ENCODE data around the gene ATP9A.

DNA sequence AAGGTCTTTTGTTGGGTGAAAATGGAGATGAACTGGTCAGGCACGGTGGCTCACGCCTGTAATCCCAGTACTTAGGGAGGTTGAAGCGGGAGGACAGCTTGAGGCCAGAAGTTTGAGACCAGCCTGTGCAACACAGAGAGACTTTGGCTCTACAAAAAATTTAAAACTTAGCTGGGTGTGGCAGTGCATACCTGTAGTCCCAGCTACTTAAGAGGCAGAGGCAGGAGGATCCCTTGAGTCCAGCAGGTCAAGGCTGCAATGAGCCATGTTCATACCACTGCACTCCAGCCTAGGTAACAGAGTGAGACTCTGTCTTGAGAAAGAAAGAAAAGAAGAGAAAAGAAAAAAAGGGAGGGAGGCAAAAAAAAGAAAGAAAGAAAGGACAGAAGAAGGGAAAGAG is 134.8 kb downstream of the ATP9A start:
- no peak for TF ChIP-seq POLR2A (IDR thresholded peaks at IDR 0.05; ENCODE audit: low read depth, low read length)
- TF ChIP-seq, protein P1, sequence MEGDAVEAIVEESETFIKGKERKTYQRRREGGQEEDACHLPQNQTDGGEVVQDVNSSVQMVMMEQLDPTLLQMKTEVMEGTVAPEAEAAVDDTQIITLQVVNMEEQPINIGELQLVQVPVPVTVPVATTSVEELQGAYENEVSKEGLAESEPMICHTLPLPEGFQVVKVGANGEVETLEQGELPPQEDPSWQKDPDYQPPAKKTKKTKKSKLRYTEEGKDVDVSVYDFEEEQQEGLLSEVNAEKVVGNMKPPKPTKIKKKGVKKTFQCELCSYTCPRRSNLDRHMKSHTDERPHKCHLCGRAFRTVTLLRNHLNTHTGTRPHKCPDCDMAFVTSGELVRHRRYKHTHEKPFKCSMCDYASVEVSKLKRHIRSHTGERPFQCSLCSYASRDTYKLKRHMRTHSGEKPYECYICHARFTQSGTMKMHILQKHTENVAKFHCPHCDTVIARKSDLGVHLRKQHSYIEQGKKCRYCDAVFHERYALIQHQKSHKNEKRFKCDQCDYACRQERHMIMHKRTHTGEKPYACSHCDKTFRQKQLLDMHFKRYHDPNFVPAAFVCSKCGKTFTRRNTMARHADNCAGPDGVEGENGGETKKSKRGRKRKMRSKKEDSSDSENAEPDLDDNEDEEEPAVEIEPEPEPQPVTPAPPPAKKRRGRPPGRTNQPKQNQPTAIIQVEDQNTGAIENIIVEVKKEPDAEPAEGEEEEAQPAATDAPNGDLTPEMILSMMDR (IDR thresholded peaks at IDR 0.05; ENCODE audit: extremely low read depth in 1 of 2, insufficient read depth in 1 of 2, low read depth in 1 of 2, low read length in 2 of 2) = no peak
- TF ChIP-seq, protein P2, sequence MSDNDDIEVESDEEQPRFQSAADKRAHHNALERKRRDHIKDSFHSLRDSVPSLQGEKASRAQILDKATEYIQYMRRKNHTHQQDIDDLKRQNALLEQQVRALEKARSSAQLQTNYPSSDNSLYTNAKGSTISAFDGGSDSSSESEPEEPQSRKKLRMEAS (IDR thresholded peaks at IDR 0.05; ENCODE audit: insufficient read depth, insufficient read length) = no peak
- no peak for TF ChIP-seq POLR2AphosphoS5 (IDR thresholded peaks at IDR 0.05; ENCODE audit: insufficient read depth, low read depth, low read length)
- no peak for TF ChIP-seq FOS (IDR thresholded peaks at IDR 0.05; ENCODE audit: borderline replicate concordance, insufficient read depth, low read length)
- TF ChIP-seq EZH2 (IDR thresholded peaks at IDR 0.05; ENCODE audit: borderline replicate concordance, low read depth, low read length, severe bottlenecking) = no peak
